Mesodermal cell (in vitro differentiated cells): ENCODE measurements around the gene ADGRG7.

Source experiments
- H3K27ac ChIP-seq: 2 replicates; pipeline ENCODE4 v1.7.0; 2013; ENCODE audit warnings: mild to moderate bottlenecking, low read depth, low read length, moderate library complexity; ENCODE audit not compliant: severe bottlenecking
- H3K36me3 ChIP-seq: 2 replicates; pipeline ENCODE4 v1.7.1; 2013; ENCODE audit warnings: mild to moderate bottlenecking, low read length, moderate library complexity; ENCODE audit not compliant: control insufficient read depth, insufficient read depth
- H3K4me1 ChIP-seq: one replicate; pipeline ENCODE4 v1.7.1; 2013; ENCODE audit warnings: mild to moderate bottlenecking, low read length; ENCODE audit not compliant: insufficient read depth, control insufficient read depth, poor library complexity, severe bottlenecking
- H3K4me3 ChIP-seq: 2 replicates; pipeline ENCODE4 v1.7.0; 2013; ENCODE audit warnings: low read length, control low read depth, mild to moderate bottlenecking; ENCODE audit not compliant: insufficient read depth, poor library complexity, severe bottlenecking; ENCODE audit errors: extremely low read depth
- H3K9me3 ChIP-seq: 2 replicates; pipeline ENCODE4 v1.7.1; 2013; ENCODE audit warnings: mild to moderate bottlenecking, low read length, moderate library complexity; ENCODE audit not compliant: control insufficient read depth
- WGBS, 2 experiments: methylation state at CpG; one replicate each; pipeline ENCODE4 v1.1.5; 2013; ENCODE audit warnings: missing lambda C conversion rate in 2 of 2; ENCODE audit not compliant: insufficient coverage in 2 of 2; 5-methylcytosine and 5-hydroxymethylcytosine counted together

ADGRG7 gene

DNA sequence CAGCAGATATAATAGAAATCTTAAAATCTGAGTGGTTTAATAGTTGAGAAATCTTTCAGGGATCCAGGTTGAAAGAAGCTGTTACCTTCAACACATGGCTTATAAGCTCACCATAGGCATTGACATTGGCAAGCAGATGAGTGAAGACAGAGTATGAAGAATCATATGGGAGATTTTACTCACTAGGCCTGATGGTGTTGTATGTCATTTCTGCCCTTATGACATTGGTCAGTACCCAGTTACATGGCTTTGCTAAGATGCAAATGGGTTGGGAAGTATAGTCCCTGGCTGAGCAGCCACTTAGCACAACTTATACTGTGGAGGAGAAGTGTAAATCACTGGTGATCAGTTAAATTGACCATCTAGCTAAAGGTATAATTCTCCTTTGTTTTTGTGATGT, 105.8 kb downstream of the ADGRG7 start:
- Histone ChIP-seq H3K36me3 (peaks cover 71% of the 10 kb centered on the region), H3K4me3 (no peak overlapping the region), H3K4me1 (peaks cover 4% of the 10 kb centered on the region), H3K27ac (no peak overlapping the region), H3K9me3 (no peaks in the 10 kb centered on the region)

DNA sequence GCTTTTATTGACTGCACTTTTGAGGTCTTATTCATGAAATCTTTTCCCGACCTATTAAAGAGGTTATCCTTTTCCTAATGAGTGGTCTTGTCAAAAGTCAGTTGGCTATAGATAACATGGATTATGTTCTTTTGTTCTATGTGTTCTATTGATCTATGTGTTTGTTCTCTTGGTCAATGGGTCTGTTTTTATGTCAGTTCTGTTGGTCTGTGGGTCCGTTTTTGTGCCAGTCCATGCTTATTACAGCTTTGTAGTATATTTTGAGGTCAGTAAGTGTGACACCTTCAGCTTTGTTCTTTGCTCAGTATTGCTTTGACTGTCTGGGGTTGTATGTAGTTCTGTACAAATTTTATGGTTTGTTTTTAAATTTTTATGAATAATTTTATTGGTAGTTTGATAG, 107.7 kb downstream of the ADGRG7 start:
- H3K9me3 ChIP-seq, result no peaks in the 10 kb centered on the region
- no peak overlapping the region for H3K4me3 ChIP-seq
- peaks cover 75% of the 10 kb centered on the region for H3K36me3 ChIP-seq
- no peaks in the 10 kb centered on the region for H3K4me1 ChIP-seq
- WGBS, 2 experiments, result 71 to 100% methylated on average over 1 to 2 of the region's 2 CpGs
- H3K27ac ChIP-seq, result no peak overlapping the region

DNA sequence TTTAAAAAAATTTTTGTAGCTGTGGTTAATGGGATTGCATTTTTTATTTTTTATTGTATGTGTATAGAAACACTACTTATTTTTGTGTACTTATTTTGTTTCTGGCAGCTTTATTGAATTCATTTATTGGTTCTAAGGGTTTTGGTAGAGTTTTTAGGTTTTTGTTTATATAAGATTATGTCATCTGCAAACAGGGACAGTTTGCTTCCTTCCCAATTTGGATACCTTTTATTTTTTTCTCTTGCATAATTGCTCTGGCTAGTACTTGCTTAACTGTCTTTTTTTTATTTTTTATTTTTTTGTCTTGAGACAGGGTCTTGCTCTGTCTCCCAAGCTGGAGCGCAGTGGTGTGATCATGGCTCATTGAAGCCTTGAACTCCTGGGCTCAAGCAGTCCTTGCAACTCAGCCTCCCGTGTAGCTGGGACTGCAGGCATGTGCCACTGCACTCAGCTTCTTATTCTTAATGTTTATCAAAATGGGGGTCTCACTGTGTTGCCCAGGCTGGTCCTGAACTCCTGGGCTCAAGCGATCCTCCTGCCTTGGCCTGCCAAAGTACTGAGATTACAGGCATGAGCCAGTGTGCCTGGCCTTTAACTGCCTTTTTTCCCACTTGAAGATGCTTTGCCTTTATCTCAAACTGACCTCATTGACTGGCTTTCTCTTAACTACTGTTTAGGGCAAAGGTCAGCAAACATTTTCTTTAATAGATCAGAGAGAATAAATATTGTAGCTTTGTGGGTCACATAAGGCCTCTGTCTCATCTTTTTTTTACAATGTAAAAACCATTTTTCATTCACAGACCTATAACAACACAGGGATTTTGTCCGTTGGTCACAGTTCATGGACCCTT, 108.5 kb downstream of the ADGRG7 start:
- Histone ChIP-seq H3K27ac (no peak overlapping the region), H3K4me1 (no peaks in the 10 kb centered on the region), H3K9me3 (no peaks in the 10 kb centered on the region), H3K4me3 (no peak overlapping the region), H3K36me3 (peaks cover 75% of the 10 kb centered on the region)
- WGBS, 2 experiments, result 89 to 97% methylated on average over 2 to 4 of the region's 4 CpGs

DNA sequence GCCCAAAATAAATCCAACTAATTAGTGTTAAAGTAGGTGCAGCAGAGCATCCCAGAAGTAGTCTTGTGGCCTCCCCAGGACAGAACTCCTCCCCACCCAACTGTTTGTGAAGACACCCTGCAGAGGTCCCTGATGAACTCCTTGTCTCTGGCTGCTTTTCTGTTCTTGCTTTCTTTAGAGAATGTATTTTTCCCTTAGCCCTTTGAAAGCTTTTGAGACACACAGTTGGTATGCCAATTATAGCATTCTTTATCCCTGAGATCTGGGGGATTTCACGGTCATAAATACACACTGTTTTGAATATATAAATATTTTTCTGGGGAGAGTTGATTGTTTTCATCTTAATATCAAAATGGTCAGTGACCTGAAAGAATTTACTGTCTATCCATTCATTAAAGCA, 109.7 kb downstream of the ADGRG7 start:
- no peaks in the 10 kb centered on the region for H3K4me1 ChIP-seq
- WGBS, 2 experiments, result no CpG with 5 or more reads among the region's 1 CpG
- no peak overlapping the region for H3K27ac ChIP-seq
- H3K4me3 ChIP-seq, result no peak overlapping the region
- peaks cover 65% of the 10 kb centered on the region for H3K36me3 ChIP-seq
- H3K9me3 ChIP-seq, result no peaks in the 10 kb centered on the region

DNA sequence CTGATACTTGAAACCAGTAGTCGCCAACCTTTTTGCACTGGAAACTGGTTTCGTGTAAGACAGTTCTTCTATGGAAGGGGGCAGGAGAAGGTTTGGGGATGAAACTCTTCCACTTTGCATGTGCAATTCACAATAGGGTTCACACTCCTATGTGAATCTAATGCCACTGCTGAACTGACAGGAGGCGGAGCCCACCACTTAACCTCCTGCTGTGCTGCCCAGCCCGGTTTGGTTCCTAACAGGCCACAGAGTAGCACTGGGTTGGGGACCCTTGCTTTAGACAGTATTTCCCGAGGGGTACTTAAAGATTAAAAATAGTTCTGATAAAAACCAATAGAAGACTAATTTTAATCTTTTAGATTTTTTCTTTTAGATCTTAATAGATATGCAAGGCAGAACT, 111.0 kb downstream of the ADGRG7 start:
- Histone ChIP-seq H3K36me3 (peaks cover 60% of the 10 kb centered on the region), H3K9me3 (no peaks in the 10 kb centered on the region), H3K4me1 (no peaks in the 10 kb centered on the region), H3K27ac (no peak overlapping the region), H3K4me3 (no peak overlapping the region)
- WGBS, 2 experiments, result 50 to 64% methylated on average over 2 to 4 of the region's 5 CpGs

DNA sequence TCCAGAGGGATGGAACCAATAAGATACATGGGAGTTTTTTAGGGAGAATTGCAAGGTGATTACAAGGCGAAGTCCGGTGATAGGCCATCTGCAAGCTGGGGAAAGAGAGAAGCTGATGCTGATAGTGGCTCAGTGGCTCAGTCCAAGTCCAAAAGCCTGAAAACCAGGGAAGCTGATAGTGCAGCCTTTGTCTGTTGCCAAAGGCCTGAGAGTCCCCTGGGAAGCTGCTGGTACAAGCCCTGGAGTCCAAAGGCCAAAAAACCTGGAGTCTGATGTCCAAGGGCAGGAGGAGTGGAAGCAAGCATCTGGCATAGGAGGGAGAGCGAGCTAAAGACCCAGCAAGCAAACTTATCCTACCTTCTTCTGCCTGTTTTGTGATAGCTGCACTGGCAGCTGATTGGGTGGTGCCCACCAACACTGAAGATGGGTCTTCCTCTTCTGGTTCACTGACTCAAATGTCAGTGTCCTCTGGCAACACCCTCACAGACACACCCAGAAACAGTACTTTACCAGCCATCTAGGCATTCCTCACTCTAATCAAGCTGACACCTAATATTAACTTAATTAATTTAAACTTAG, 116.6 kb downstream of the ADGRG7 start:
- Histone ChIP-seq H3K9me3 (no peaks in the 10 kb centered on the region), H3K4me3 (no peak overlapping the region), H3K4me1 (no peaks in the 10 kb centered on the region), H3K27ac (no peak overlapping the region), H3K36me3 (peaks cover 52% of the 10 kb centered on the region)
- 95 to 100% methylated on average over 2 to 3 of the region's 3 CpGs for WGBS, 2 experiments

DNA sequence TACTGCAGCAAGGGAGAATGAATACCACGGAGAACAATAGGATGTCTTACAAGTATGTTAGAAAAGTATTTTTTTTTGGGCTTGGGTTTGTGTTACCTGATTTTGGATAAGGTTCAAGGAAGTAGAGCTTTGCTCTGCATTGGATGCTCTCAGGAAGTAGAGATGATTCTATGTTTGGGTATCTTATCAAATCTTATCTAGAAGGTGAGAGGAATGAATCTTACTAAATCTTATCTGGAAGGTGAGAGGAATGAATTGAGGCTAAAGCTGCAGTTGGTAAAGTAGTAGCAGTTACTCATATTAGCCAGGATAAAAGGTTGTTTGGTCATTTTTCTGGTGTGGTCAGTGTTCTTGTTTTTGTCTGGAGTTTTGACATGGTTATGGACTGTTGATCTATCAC, 117.3 kb downstream of the ADGRG7 start:
- H3K27ac ChIP-seq, result no peak overlapping the region
- H3K4me3 ChIP-seq, result no peak overlapping the region
- H3K4me1 ChIP-seq, result no peaks in the 10 kb centered on the region
- H3K36me3 ChIP-seq, result peaks cover 48% of the 10 kb centered on the region
- H3K9me3 ChIP-seq, result no peaks in the 10 kb centered on the region
- WGBS, 2 experiments, result 100% methylated on average over 1 of the region's 1 CpG

DNA sequence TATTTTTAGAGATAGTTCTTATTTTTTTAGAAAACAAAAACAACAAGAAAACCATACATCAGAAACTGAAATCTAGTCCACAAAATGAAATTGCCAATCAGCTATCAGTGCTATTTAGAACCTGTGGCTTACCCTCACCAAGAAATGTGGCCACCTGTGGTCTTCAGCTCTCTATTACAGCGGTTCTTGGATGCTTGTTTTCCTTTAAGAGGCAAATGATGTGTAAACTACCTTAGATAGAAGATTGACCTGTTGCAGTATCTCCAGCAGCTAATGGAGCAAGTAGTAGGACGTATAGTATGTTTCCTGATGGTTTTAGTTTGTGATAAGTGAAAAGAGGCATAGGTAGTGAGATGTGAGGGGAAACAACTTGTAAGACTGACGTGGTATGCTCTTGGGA, 121.1 kb downstream of the ADGRG7 start:
- Histone ChIP-seq H3K9me3 (no peaks in the 10 kb centered on the region), H3K36me3 (peaks cover 56% of the 10 kb centered on the region), H3K4me1 (no peaks in the 10 kb centered on the region), H3K4me3 (no peak overlapping the region), H3K27ac (no peak overlapping the region)
- 84 to 100% methylated on average over 2 to 3 of the region's 3 CpGs for WGBS, 2 experiments

DNA sequence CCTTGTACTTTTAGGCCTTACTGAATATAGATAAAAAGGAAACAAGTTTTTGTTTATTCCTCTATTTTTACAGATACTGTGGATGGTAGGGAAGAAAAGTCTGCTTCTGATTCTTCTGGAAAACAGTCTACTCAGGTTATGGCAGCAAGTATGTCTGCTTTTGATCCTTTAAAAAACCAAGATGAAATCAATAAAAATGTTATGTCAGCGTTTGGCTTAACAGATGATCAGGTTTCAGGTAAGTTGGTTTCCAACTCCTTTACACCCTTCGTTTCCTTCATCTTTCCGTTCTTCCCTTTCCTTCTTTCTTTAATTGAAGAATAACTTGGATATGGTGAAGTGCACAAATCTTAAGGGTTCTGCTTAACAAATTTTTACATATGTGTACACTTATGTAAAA, 123.0 kb downstream of the ADGRG7 start:
- WGBS, 2 experiments, result 83% methylated on average over 1 of the region's 3 CpGs; no CpG with 5 or more reads in 1 of the 2 experiments
- Histone ChIP-seq H3K36me3 (peaks cover 53% of the 10 kb centered on the region), H3K9me3 (no peaks in the 10 kb centered on the region), H3K4me3 (no peak overlapping the region), H3K4me1 (no peaks in the 10 kb centered on the region), H3K27ac (no peak overlapping the region)

DNA sequence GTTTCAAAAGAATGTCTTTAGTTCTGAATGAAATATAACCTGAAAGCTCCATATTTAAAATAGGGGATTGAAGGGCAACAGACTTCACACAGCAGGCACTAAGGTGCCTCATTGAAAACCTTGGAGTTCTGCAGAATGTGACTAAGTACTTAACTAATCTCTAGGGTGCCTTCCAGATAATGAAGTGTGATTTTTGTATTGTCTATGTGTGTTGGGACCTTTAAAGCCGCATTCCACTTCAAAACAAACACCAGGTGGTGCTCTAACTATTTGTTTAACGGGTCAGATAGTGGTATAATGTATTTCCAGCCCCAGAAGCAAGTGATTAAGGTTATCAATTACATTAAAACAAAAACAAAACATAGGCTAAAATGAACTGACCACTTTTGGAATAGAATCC, 127.9 kb downstream of the ADGRG7 start:
- Histone ChIP-seq H3K4me1 (no peaks in the 10 kb centered on the region), H3K36me3 (peaks cover 74% of the 10 kb centered on the region), H3K27ac (no peak overlapping the region), H3K4me3 (no peak overlapping the region), H3K9me3 (no peaks in the 10 kb centered on the region)
- no CpG with 5 or more reads among the region's 2 CpGs for WGBS, 2 experiments

DNA sequence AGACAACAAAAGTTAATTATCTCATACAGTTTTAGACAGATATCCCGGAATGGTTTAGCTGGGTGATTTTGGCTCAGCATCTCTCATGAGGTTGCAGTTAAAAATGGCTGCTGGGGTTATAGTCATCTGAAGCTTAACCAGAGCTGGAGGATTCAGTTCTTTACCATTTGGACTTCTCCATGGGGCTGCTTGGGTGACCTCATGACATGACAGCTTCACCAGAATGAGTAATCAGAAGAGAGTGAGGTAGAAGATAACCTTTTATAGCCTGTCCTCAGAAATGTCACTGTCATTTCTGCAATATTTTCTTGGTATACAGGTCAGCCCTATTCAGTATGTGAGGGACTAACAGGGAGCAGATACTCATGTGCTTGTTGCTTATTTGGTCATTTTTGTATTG, 130.8 kb downstream of the ADGRG7 start:
- Histone ChIP-seq H3K27ac (no peak overlapping the region), H3K4me1 (no peaks in the 10 kb centered on the region), H3K9me3 (no peaks in the 10 kb centered on the region), H3K4me3 (no peak overlapping the region), H3K36me3 (peaks cover 70% of the 10 kb centered on the region)
- WGBS, 2 experiments, result 83% methylated on average over 1 of the region's 1 CpG; no CpG with 5 or more reads in 1 of the 2 experiments
